ENCODE data around the gene CACNA1E.

Gene CACNA1E

DNA sequence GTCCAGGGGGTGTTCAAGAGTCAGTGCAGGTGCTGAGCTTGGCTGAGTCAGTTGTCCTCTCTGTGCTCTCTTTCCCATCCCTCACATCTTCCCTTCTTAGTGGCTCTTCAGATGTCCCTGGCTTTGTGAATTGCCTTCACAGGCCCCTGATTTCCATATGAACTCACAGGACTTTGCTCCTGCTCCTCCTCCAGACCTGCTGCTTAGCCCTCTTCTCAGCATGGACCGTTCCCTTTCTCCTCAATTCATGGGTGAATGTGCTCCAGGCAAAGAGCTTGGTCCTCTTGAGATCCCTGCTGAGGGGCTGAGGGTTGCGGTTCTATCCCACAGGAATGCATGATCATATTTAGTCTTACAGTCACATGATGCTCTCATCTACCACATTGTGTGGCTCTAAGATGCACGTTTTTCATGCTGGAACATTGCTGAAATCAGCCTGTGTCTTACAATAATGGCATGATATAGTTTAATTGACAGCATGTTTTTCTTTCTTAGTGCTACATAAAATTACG, 30.5 kb downstream of the CACNA1E start:
- no peak for DNase-seq (ENCODE audit: low read depth)
- TF ChIP-seq, protein P1, sequence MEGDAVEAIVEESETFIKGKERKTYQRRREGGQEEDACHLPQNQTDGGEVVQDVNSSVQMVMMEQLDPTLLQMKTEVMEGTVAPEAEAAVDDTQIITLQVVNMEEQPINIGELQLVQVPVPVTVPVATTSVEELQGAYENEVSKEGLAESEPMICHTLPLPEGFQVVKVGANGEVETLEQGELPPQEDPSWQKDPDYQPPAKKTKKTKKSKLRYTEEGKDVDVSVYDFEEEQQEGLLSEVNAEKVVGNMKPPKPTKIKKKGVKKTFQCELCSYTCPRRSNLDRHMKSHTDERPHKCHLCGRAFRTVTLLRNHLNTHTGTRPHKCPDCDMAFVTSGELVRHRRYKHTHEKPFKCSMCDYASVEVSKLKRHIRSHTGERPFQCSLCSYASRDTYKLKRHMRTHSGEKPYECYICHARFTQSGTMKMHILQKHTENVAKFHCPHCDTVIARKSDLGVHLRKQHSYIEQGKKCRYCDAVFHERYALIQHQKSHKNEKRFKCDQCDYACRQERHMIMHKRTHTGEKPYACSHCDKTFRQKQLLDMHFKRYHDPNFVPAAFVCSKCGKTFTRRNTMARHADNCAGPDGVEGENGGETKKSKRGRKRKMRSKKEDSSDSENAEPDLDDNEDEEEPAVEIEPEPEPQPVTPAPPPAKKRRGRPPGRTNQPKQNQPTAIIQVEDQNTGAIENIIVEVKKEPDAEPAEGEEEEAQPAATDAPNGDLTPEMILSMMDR (IDR thresholded peaks at IDR 0.05; ENCODE audit: insufficient read depth, low read depth, low read length, missing control alignments), result no peak
- H3K4me3 ChIP-seq (ENCODE audit: low read length), result no peak overlapping the region

DNA sequence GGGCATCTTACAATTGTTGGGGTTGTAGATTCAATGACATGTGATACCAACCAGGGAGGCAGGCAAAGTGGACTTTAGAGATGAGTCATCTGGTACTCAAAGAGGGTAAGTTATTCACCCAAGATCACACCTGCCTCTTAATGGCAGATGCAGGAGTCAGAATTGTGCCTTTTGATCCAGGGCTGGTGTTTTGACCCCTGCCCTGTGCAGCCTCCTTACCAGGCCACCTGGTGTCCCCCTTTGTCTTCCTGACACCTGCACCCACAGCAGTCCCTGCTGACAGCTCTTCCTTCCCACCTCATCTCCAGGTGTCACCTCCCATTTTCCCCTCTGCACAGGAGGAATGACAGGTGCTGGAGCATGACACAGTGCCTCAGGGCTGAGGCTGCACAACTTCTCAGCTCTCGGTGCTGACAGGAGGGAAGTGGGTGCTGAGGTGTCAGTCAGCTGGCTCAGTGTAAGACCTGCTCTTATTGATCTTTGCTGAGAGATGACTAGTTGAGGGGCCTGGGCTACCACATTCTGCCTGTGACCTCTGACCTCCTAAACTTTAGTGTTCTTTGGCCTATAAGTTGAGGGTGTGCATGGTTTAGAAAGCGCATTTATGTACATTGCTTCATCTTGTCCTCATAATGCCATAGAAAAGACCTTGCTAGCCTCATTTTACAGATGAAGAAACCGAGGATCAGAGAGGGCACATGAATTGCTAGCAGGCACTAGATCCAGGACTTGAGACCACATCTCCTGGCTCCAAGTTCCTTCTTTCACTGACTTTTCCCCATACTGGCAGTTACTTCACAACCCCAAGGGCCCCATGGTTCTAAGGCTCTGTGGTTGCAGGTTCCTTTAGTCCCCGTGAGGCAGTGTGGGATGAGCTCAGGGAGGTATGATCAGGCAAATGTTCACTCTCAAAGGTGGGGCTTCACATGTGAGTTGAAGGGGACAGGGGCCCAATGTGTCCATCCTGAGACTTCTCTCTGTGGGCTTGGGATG, 31.3 kb downstream of the CACNA1E start:
- DNase-seq (ENCODE audit: low read depth), result no peak
- H3K4me3 ChIP-seq (ENCODE audit: low read length), result no peak overlapping the region
- TF ChIP-seq, protein P1 (IDR thresholded peaks at IDR 0.05; ENCODE audit: insufficient read depth, low read depth, low read length, missing control alignments), result no peak

DNA sequence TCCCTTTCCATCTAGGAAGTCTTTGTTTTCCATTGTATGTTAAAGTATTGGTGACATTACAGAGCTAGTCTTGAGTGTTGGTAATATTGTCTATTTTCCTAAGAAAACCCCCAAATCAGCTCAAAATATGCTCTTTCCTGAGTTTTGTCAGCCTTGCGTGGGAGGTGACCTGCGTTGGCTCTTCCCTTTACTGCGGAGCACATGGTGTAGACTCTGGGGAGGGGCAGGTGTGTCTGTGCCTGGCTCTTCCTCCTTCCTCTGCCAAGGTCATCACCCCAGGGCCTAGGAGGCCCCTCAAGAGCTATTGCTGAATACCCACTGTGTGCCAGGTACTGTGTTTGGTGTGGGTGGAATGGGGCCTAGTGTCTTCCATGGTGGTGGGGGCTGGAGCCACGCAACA, 33.4 kb downstream of the CACNA1E start:
- DNase-seq (ENCODE audit: low read depth), result no peak
- TF ChIP-seq, protein P1 (IDR thresholded peaks at IDR 0.05; ENCODE audit: insufficient read depth, low read depth, low read length, missing control alignments), result no peak
- H3K4me3 ChIP-seq (ENCODE audit: low read length), result no peak overlapping the region

DNA sequence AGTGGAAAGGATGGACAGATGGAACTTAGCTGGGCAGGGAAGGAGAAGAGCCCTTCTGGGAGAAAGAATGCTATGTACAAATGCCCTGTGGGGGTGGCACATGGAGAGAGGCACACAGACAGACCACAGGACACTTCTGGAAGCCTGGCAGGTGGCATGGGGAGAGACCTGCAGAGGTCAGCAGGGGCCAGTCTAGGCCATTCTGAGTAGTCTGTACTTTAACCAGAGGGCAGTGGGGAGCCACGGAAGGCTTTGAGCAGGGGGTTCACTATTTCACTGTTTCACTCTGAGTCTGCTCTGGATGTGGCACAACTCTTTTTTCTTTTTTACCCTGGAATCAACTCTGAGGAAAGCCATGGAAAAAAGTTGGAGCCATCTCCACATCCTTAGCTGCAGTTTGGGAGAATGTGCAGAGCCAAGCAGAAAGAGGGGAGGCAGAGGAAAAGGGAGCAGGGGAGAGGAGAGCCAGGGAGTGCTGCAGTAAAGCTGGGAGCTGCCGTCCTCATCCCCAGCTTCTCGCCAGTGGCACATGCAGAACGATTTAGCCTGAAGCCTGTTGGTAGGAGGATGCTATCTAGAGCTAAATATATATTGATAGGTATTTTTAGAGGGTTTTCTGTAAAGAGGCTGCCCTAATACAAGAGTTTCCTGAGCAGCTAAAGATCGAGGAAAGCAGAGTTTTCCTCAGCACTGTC, 34.0 kb downstream of the CACNA1E start:
- DNase-seq (ENCODE audit: low read depth), result no peak
- TF ChIP-seq, protein P1 (IDR thresholded peaks at IDR 0.05; ENCODE audit: insufficient read depth, low read depth, low read length, missing control alignments), result no peak
- H3K4me3 ChIP-seq (ENCODE audit: low read length), result no peak overlapping the region

DNA sequence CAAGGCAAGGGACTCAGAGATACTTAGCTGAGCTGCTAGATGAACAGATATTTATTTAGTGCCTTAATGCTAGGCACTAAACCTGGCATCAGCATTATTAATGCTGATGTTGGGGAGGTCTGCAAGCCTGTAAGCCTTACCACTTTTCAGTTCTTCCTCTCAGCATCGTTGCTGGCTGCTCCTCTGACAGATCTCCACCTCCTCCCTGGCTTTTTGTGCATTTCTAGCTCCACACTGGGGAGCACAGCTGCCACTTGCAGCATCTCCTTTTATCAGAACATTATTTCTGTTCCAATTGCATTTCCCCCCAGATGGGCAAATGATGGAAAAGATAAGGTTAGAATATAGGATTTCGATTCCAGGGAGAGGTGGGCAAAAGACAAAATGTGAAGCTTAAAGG, 34.8 kb downstream of the CACNA1E start:
- no peak overlapping the region for H3K4me3 ChIP-seq (ENCODE audit: low read length)
- DNase-seq (ENCODE audit: low read depth), result no peak
- TF ChIP-seq, protein P1 (IDR thresholded peaks at IDR 0.05; ENCODE audit: insufficient read depth, low read depth, low read length, missing control alignments), result no peak

DNA sequence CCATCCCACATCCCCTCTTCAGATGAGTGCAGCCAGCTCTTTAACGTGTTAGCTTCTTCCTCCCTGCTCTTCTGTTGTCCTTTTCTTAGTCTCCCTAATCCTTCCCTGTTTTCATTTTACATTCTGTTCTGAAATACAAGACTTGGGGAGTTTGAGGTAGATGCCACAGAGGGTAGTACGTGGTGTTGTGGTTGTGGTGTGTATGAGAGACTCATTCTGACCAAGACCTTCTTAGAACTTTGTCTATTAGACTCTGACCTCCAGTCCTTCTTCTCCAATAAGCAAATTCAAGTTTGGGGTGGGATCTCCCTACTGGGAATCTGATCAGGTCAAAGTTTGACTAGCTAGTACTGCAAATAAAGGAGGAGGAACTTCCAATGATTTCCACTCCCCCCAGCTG, 39.5 kb downstream of the CACNA1E start:
- no peak overlapping the region for H3K4me3 ChIP-seq (ENCODE audit: low read length)
- DNase-seq (ENCODE audit: low read depth), result no peak
- TF ChIP-seq, protein P1 (IDR thresholded peaks at IDR 0.05; ENCODE audit: insufficient read depth, low read depth, low read length, missing control alignments), result no peak

All from epithelial cell of esophagus (primary cell).